ENCODE data around the gene FAM193A.

Gene FAM193A

DNA sequence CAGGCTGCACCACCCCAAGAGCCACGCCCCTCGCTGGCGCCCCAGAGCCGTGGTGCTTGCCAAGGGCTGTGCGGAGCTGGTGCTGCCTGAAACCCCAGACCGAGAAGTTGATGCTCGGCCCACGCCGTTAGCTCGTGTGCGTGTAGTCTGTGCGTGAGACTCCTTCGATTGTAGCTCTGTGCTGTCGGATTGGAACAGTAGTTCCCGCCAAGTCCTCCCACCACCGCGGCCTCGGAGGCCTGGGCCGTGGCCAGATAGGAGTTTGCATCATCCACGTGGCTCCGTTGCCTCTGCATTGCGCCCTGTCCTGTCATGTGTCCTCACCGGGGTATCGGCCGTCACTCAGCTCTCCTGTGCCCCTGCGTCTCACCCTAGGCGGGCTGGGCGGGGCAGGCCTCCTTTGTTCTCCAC lies 195.5 kb downstream of the FAM193A start:
- TF ChIP-seq POLR2AphosphoS5 (IDR thresholded peaks at IDR 0.05; ENCODE audit: low read depth, low read length), result no peak
- TF ChIP-seq SIN3A (IDR thresholded peaks at IDR 0.05; ENCODE audit: borderline replicate concordance, insufficient read depth, low read length), result no peak
- TF ChIP-seq FOXP2 (optimal IDR thresholded peaks at IDR 0.05; ENCODE audit: borderline replicate concordance, extremely low read depth, extremely low read length, insufficient read depth), result no peak
- TF ChIP-seq, protein P1, sequence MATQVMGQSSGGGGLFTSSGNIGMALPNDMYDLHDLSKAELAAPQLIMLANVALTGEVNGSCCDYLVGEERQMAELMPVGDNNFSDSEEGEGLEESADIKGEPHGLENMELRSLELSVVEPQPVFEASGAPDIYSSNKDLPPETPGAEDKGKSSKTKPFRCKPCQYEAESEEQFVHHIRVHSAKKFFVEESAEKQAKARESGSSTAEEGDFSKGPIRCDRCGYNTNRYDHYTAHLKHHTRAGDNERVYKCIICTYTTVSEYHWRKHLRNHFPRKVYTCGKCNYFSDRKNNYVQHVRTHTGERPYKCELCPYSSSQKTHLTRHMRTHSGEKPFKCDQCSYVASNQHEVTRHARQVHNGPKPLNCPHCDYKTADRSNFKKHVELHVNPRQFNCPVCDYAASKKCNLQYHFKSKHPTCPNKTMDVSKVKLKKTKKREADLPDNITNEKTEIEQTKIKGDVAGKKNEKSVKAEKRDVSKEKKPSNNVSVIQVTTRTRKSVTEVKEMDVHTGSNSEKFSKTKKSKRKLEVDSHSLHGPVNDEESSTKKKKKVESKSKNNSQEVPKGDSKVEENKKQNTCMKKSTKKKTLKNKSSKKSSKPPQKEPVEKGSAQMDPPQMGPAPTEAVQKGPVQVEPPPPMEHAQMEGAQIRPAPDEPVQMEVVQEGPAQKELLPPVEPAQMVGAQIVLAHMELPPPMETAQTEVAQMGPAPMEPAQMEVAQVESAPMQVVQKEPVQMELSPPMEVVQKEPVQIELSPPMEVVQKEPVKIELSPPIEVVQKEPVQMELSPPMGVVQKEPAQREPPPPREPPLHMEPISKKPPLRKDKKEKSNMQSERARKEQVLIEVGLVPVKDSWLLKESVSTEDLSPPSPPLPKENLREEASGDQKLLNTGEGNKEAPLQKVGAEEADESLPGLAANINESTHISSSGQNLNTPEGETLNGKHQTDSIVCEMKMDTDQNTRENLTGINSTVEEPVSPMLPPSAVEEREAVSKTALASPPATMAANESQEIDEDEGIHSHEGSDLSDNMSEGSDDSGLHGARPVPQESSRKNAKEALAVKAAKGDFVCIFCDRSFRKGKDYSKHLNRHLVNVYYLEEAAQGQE (IDR thresholded peaks at IDR 0.05; ENCODE audit: insufficient read depth in 1 of 2, low read depth in 2 of 2, low read length in 2 of 2), result no peak
- TF ChIP-seq TAF1 (IDR thresholded peaks at IDR 0.05; ENCODE audit: borderline replicate concordance, insufficient read depth, low read length), result no peak

DNA sequence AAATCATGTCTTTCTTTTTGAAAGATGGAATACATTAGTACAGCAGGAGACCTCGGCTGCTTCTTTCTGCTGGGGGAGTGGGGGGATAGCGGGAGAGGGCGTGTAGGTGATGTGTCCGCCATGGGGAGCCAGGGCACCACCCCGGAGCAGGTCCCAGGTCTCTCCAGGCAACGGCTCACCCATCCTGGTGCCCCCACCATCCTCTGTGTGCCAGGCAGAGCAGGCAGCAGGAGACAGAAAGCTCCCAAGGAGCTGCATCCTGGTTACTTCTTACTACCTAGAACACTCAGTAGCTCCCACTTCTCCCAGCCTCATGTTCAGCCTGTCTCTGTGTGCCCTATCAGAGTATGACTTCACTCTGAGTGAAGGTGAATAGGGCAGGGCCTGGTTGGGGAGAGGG lies 196.1 kb downstream of the FAM193A start:
- TF ChIP-seq TAF1 (IDR thresholded peaks at IDR 0.05; ENCODE audit: borderline replicate concordance, insufficient read depth, low read length), result no peak
- no peak for TF ChIP-seq POLR2AphosphoS5 (IDR thresholded peaks at IDR 0.05; ENCODE audit: low read depth, low read length)
- no peak for TF ChIP-seq FOXP2 (optimal IDR thresholded peaks at IDR 0.05; ENCODE audit: borderline replicate concordance, extremely low read depth, extremely low read length, insufficient read depth)
- TF ChIP-seq, protein P1 (IDR thresholded peaks at IDR 0.05; ENCODE audit: insufficient read depth in 1 of 2, low read depth in 2 of 2, low read length in 2 of 2), result no peak
- no peak for TF ChIP-seq SIN3A (IDR thresholded peaks at IDR 0.05; ENCODE audit: borderline replicate concordance, insufficient read depth, low read length)

DNA sequence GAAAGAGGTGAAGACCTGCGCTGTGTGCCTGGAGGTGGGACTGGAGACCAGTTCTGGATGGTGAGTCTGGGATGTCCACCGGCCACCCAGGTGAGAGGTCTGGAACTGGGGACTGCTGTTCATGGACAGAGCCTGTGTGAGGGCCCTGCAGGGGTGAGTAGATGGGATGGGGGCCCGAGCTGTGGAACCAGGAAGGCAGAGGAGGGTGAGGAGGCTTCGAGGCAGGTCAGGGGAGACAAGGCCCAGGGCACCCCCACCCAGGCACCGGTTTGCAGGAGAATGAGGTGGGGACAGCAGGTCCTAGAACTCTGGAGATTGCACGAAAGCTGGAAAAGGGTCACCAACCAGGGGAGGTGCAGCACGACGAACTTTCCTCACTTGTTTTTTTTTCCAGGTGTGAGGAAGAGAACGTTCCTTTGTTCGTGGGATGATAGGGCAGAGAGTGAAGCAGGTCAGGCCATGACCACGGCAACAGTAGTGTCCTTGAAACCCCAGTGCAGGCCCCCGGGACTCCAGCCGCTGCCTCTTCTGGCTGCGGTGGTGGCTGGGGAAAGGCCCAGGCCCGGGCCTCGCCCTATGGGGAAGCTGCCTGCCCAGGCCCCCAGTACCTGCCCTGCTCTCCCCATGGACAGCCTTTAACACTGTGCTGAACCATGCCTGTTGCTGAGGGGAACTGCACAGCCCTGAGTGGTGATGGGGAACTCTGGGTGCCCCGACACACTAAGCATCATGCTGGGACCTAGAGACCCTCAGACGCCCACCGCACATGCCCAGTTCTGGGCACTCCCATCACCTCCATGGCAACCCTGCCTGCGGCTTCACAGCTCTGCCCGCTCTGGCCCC lies 196.8 kb downstream of the FAM193A start:
- no peak for TF ChIP-seq SIN3A (IDR thresholded peaks at IDR 0.05; ENCODE audit: borderline replicate concordance, insufficient read depth, low read length)
- TF ChIP-seq, protein P1 (IDR thresholded peaks at IDR 0.05; ENCODE audit: insufficient read depth in 1 of 2, low read depth in 2 of 2, low read length in 2 of 2), result no peak
- no peak for TF ChIP-seq FOXP2 (optimal IDR thresholded peaks at IDR 0.05; ENCODE audit: borderline replicate concordance, extremely low read depth, extremely low read length, insufficient read depth)
- TF ChIP-seq TAF1 (IDR thresholded peaks at IDR 0.05; ENCODE audit: borderline replicate concordance, insufficient read depth, low read length), result no peak
- no peak for TF ChIP-seq POLR2AphosphoS5 (IDR thresholded peaks at IDR 0.05; ENCODE audit: low read depth, low read length)

DNA sequence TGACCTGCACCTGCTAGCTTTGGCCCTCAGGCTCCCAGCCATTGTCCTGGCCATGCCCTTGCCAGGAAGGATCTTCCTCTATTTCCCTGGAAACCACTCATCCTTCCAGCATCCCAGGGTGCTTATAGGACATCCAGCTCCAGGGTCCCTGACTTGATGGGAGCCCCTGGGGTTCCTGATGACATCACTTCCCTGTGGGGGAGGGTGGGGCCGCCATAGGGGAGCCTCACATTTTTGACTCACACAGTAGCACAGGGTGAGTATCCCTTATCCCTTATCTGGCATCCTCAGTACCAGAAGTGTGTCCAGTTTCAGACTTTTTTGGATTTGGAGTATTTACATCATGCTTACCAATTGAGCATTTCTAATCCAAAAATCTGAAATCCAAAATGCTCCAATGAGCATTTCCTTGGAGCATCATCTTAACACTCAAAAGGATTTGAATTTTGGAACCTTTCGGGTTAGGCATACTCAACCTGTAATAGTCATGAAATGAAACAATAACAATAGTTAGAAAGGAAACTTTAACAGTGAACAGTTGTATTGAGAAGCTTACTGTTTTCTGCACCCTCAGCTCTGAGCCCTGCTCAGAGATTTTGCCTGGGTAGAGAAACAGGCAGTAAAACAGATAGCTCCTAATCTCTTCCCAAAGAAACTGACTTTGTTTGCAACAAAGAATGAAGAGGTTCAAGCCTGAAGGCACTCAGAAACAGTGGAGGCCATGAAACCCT lies 197.6 kb downstream of the FAM193A start:
- TF ChIP-seq SIN3A (IDR thresholded peaks at IDR 0.05; ENCODE audit: borderline replicate concordance, insufficient read depth, low read length) (no peak), FOXP2 (optimal IDR thresholded peaks at IDR 0.05; ENCODE audit: borderline replicate concordance, extremely low read depth, extremely low read length, insufficient read depth) (no peak), TAF1 (IDR thresholded peaks at IDR 0.05; ENCODE audit: borderline replicate concordance, insufficient read depth, low read length) (no peak), POLR2AphosphoS5 (IDR thresholded peaks at IDR 0.05; ENCODE audit: low read depth, low read length) (no peak)
- TF ChIP-seq, protein P1 (IDR thresholded peaks at IDR 0.05; ENCODE audit: insufficient read depth in 1 of 2, low read depth in 2 of 2, low read length in 2 of 2), result no peak
